ENCODE data around the gene PLAGL2.

The PLAGL2 gene

DNA sequence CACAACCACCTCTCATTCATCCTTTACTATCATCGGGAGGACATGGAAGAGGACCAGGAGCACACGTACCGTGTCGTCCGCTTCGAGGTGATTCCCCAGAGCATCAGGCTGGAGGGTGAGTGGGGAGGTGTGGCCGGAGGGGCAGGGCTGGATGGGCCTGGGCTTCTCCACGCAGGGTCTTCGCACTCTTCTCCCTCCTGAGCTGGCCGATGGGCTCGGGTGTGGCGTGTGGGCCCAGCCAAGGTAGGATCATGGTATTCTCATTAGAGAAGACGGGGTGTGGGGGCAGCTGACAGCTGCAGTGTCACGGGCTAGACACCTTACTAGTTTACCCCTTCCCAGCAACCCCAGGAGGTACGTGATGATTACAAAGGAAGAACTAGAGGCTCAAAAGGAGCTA lies 64.6 kb downstream of the PLAGL2 start:
- Histone ChIP-seq H2BK5ac (ENCODE audit: low read depth, low read length, poor library complexity, severe bottlenecking) (no peak overlapping the region), H4K8ac (ENCODE audit: low read length) (no peak overlapping the region), H3K4me2 (ENCODE audit: low read length, poor library complexity, severe bottlenecking) (no peak overlapping the region), H3K9ac (ENCODE audit: low read length) (no peak overlapping the region), H3K27ac (ENCODE audit: low read length, poor library complexity, severe bottlenecking) (no peak overlapping the region), H2AFZ (ENCODE audit: low read depth, low read length) (no peak overlapping the region), H3K79me1 (replicated peaks; ENCODE audit: low read length, poor library complexity, severe bottlenecking) (peaks cover 47% of the 10 kb centered on the region), H2BK15ac (ENCODE audit: low read depth, poor library complexity, severe bottlenecking) (no peak overlapping the region), H3K9me3 (ENCODE audit: control insufficient read depth, low read length) (no peaks in the 10 kb centered on the region), H3K36me3 (ENCODE audit: control insufficient read depth in 1 of 2, insufficient read depth in 2 of 2, low read depth in 1 of 2, low read length in 2 of 2) (peaks cover 87 to 95% of the 10 kb centered on the region in 2 experiments), H3K4me3 (ENCODE audit: insufficient read depth in 1 of 2, low read depth in 1 of 2, low read length in 2 of 2) (no peak overlapping the region), H3K14ac (ENCODE audit: low read length in 2 of 2) (no peak overlapping the region), H3K4ac (ENCODE audit: low read depth in 1 of 2, low read length in 2 of 2) (no peak overlapping the region), H3K18ac (ENCODE audit: low read depth in 1 of 2, low read length in 2 of 2) (no peak overlapping the region), H2AK5ac (ENCODE audit: low read length, severe bottlenecking) (no peak overlapping the region), H3K4me1 (ENCODE audit: control insufficient read depth, insufficient read depth, low read depth, low read length) (peaks cover 2% of the 10 kb centered on the region), H2BK12ac (ENCODE audit: low read length in 2 of 2) (no peak overlapping the region), H2BK120ac (ENCODE audit: low read depth, low read length) (no peak overlapping the region), H3K27me3 (ENCODE audit: control insufficient read depth in 1 of 2, insufficient read depth in 1 of 2, low read length in 2 of 2) (no peaks in the 10 kb centered on the region), H4K91ac (ENCODE audit: low read length) (no peak overlapping the region), H3K23ac (ENCODE audit: low read length in 2 of 2) (no peak overlapping the region)
- DNase-seq, result no peak
- 98% methylated on average over 15 of the region's 15 CpGs for WGBS

All from mesenchymal stem cell (in vitro differentiated cells and primary cell).